NCI-H2107 treated with DMSO at 0.1 percent for 48 hours (cell line): ENCODE data around the gene FAM118A.
"Not testable (repeated sequence)": the region's sequence is repeated elsewhere in the genome, so short reads cannot be mapped to it uniquely, and the experiment has no call there.

Experiments used
- DNase-seq: peaks from one replicate; lab custom pipeline; 2025; ENCODE audit not compliant: unreplicated experiment; lab: John Stamatoyannopoulos, UW

The FAM118A gene

DNA sequence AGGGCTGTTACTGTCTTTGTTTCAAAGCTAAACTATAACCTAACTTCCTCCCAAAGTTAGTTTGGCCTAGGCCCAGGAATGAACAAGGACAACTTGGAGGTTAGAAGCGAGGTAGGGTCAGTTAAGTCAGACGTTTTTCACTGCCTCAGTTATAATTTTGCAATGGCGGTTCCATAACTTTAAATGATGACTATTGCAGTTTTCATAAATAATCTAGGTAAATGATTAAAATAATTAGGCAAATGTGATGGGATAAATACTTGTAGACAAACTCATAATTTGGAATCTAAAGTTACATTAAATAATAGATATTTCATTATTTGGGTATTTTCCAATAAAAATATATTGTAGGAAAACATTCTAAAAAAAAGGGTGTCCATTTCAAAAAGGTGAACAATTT lies 63.9 kb downstream of the FAM118A start:
- DNase-seq: not testable (repeated sequence)

DNA sequence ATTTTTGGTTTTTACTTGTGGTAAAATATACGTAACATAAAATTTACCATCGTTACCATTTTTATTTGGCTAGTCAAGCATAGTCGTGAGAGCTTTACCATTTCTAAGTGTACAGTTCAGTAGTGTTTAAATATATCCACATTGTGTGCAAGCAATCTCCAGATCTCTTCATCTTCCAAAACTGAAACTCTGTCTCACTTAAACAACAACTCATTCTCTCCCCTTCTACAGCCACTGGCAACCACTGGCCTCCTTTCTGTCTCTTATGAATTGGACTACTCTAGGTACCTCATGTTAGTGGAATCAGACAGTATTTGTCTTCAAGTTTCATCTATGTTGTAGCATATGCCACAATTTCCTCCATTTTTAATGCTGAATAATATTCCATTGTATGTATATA lies 66.3 kb downstream of the FAM118A start:
- no peak for DNase-seq

DNA sequence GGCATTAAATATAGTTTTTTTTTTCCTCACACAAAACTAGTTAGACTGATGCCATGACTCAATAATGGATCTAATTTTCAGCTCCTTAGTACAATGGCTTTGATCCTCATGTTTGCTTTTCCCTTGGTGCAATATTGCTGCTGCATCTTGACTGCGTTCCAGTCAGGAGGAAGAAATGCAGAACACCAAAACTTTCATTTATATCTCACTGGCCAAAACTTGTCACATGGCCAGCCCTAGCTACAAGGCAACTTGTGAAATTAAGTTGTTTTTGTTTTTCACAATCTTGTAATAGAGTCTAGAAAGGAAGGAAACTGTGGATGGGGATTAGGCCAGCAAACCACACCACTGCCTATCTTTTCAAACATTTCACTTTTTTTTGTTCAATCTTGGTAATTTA lies 67.0 kb downstream of the FAM118A start:
- no peak for DNase-seq

DNA sequence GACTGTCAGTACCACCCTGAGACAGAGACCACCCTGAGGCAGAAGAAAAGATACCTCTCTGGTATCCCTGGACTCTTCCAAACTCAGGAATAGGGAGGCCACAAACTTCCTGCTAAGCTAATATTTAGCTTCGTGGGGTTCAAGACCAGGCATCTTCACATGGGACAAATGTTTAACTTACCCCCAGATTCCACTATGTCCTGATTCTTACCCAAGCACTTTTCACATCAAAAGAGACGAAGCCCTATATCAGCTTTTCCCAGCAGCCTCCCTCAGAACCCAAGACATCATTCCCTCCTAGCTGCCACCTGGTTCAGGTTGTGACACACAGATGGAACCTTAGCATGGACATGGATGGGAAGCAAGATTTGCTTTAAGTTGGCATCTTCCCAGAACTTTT lies 71.6 kb downstream of the FAM118A start:
- no peak for DNase-seq

DNA sequence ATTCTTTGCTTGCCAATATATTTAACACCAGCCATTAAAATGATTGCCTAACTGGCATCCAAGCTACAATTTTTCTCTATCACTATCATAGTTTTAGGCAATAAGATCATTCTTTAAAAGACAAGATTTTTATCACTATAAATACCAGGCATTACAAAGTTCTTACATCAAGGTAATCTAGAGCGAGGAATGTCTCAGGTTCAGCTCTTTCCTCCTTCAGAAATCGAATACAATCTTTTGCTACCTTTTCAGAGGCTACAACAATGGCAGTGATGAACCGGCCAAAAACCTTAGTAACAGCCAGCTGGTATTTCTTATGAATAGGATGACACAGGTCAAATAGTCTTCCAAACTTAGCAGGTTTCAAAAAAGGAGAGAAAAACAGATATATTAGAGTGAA lies 79.8 kb downstream of the FAM118A start:
- no peak for DNase-seq
